ENCODE measurements around the gene RASA4B.
A peak's percentile ranks its signal among the peaks of the same experiment; 100 is the strongest.

The RASA4B gene

DNA sequence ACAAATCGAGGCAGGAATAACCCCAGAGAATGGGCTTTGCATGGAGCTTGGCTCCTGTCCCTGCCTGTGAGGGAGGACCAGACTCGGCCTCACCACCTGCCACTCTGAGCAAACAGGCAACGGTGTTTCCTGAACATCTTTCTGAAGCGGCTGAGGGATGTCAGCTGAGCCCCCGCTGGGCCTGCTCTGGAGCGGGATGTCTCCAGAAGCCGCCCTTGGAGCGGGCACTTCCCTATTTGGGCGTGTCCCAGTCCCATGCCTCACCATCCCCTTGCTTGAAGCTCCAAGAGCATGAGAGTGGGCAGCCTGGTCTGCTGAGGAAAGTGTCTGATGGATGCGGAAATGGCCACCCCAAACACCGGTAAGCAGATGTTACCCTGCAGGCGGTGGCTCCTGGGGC lies 63.1 kb downstream of the RASA4B start:
- DNase-seq (ENCODE audit: low read depth in 2 of 2) = no peak

DNA sequence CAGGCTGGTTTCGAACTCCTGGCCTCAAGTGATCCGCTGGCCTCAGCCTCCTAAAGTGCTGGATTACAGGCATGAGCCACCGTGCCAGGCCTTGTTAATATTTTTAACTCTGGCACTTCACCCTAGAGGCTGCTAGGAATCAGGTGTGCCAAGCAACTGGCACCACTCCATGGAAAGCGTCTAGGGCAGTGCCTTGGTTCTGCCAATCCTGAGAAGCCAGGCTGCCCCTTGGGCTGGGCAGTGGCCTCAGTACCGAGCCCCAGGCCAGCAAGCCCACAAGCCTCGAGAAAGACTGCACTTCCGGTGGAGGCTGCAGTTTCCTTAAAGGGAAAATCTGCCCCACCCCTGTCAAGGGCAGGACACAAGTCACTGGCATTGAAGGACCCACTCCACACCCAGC lies 64.3 kb downstream of the RASA4B start:
- DNase-seq (ENCODE audit: low read depth in 2 of 2) = no peak

DNA sequence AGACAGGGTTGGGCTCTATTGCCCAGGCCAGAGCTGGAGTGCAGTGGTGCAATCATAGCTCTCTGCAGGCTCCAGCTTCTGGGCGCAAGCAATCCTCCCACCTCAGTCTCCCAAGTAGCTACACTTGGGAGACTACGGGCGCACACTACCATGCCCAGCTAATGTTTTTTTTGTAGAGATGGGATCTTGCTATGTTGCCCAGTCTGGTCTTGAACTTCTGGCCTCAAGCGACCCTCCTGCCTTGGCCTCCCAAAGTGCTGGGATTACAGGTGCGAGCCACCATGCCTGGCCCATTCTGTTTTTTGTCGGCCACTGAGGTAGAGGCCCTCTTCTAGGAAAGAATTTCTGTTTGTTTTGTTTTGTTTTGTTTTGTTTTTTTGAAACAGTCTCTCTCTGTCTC lies 65.1 kb downstream of the RASA4B start:
- no peak for DNase-seq (ENCODE audit: low read depth in 2 of 2)

DNA sequence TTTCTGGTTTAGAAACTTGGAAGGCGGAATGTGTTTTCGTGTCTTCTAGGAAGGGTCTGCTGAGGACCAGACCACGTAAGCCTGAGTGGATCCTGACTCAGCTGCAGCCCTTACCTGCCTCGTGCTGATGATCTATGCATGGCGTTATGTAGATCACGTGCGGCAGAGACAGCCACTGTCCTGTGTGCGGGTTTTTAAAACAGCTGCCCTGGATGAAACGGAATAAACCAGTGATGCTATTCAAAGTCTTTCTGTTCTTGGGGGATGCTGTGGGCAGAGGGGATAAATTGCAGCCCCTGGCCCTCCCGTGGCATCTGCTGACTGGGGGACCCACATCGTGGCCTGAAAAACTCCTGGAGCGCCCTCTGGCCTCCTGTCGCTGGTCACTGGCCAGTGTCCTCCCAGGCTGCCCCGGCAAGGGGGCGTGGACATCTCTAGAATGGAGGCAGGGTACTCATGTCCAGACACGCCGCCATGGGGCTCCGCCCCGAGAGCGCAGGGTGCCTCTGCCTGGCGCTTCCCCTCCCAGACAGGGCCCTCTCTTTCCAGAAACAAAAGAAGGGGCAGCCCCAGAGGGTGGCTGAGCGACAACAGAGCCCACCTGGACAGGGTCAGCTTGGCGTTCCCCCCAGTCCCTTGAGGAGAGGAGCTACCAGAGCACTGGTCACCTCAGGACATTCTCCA lies 66.1 kb downstream of the RASA4B start:
- DNase-seq (ENCODE audit: low read depth in 2 of 2) = no peak

DNA sequence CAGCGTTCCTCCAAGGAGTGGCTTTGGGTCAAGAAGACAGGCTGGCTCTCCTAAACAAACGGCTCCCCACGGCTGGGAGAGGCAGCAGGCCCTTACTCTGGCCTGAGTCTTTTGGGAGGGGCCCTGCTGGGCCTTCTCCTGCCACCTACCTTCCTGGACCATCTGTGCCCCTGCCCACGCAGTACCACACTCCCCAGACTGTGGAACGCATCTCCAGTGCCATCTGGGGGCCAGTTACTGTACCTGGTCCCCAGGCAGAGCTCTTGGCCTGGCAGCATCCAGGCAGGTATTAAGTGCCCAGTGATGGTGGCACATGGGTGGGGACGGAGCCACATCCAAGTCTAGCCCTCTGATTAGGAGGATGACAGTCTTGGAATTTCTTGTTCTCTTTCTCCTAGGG lies 67.3 kb downstream of the RASA4B start:
- DNase-seq (ENCODE audit: low read depth in 2 of 2) = peak in 1 of 2 donors; percentile 19

DNA sequence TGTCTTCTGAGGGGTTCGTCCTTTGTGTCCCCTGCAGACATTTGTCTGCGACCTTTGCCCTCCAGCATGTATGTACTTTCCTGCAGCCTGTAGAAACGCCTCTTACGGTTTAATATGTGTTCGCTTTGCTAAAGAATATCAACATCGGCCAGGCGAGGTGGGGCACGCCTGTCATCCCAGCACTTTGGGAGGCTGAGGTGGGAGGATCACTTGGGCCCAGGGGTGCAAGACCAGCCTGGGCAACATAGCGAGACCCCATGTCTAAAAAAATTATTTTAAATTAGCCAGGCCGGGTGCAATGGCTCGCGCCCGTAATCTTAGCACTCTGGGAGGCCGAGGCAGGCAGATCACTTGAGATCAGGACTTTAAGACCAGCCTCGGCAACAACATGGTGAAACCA lies 68.4 kb downstream of the RASA4B start:
- DNase-seq (ENCODE audit: low read depth in 2 of 2) = no peak

DNA sequence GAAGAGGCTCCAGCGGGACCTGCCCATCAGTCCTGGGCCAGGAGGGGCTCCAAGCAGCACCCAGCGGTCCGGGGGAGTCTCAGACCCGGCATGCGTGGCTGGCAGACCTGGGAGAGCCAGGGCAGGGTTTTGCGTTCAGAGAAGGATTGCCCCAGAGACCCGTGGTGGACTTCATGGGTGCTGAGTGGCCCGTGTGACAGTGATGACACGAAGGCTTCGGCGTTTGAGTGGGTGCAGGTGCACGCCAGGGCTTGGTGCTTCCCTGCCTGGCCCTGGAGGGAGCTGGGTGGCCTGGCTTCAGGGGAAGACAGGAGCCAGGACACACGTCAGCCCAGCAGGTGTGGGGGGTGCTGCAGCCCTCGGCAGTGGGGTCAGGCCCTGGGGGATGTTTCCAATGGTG lies 70.3 kb downstream of the RASA4B start:
- DNase-seq (ENCODE audit: low read depth in 2 of 2) = no peak

DNA sequence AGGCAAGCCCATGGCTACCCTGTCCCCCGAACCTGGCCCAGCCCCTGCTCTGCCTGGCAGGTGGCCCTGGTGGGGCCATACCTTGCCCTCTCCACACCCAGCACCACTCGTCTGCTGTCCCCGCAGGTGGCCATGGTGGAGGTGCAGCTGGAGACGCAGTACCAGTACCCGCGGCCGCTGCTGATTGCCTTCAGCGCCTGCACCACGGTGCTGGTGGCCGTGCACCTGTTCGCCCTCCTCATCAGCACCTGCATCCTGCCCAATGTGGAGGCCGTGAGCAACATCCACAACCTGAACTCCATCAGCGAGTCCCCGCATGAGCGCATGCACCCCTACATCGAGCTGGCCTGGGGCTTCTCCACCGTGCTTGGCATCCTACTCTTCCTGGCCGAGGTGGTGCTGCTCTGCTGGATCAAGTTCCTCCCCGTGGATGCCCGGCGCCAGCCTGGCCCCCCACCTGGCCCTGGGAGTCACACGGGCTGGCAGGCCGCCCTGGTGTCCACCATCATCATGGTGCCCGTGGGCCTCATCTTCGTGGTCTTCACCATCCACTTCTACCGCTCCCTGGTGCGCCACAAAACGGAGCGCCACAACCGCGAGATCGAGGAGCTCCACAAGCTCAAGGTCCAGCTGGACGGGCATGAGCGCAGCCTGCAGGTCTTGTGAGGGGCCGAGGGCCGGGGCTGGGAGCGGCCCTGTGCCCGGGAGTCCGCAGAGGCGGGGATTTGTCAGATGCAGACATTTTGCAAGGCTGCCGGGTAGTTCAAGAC lies 71.0 kb downstream of the RASA4B start:
- DNase-seq (ENCODE audit: low read depth in 2 of 2) = no peak

DNA sequence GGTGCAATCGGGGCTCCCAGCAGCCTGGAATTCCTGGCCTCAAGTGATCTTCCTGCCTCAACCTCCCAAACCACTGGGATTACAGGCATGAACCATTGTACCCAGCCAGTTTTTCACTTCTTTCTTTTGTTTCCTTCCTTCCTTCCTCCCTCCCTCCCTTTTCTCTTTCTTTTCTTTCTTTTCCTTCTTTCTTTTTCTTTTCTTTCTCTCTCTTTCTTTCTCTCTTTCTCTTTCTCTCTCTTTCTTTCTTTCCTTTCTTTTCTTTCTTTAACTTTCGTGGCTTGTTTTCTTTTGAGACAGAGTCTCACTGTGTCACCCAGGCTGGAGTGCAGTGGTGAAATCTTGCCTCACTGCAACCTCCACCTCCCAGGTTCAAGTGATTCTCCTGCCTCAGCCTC lies 71.9 kb downstream of the RASA4B start:
- no peak for DNase-seq (ENCODE audit: low read depth in 2 of 2)

DNA sequence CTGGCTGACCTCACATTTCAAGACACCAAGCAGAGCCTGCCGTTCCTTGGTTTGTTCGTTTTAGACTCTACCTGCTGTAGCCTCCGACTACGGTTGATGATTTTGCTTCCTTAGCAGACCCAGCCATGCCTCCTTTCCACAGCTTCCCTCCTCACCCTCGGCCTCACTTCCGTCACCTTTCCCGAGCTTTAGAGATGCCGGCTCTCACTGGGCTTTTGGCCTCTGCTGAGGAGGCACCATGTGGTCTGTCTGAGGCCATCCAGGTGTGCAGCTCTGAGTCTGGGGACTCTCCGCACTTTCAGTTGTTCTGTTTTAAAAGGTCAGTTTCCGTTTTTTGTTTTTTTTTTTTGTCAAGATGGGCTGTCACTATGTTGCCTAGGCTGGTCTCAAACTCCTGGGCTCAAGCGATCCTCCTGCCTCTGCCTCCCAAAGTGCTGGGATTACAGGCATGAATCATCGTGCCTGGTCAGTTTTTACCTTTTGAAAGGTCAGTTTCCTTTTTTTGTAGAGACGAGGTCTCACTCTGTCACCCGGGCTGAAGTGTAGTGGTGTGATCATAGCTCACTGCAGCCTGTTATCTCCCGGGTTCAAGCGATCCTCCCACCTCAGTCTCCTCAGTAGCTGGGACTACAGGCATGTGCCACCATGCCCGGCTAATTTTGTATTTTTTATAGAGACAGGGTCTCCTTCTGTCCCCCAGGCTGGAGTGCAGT lies 72.5 kb downstream of the RASA4B start:
- no peak for DNase-seq (ENCODE audit: low read depth in 2 of 2)

DNA sequence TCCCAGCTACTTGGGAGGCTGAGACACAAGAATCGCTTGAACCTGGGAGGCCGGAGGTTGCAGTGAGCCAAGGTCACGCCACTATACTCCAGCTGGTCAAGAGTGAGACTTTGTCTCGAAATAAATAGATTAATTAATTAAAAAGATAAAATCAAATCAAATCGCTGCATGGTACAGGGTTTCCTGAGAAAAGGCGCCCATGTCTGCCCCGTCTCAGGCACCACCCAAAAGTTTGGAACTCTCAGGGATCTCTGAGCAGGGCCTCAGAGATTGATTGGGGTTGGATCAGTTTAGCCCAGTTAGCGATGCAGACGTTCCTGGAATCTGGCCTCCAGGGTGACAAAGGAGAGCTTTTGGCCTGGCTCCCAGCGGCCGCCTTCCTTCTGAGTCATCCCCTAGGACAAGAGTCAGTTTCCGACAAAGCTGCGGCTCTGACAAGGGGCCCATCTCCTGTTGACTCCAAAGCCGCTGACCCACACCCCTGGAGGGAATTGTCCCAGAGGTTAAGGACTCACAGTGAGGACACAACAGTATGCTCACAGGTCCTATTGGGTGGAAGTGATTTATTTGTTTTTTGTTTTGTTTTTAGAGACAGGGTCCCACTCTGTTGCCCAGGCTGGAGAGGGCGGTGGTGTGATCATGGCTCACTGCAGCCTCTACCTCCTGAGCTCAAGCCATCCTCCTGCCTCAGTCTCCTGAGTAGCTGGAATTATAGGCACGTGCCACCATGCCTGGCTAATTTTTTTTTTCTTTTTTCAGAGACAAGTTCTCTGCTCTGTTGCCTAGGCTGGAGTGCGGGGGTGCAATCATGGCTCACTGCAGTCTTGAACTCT lies 77.4 kb downstream of the RASA4B start:
- DNase-seq (ENCODE audit: low read depth in 2 of 2) = no peak

DNA sequence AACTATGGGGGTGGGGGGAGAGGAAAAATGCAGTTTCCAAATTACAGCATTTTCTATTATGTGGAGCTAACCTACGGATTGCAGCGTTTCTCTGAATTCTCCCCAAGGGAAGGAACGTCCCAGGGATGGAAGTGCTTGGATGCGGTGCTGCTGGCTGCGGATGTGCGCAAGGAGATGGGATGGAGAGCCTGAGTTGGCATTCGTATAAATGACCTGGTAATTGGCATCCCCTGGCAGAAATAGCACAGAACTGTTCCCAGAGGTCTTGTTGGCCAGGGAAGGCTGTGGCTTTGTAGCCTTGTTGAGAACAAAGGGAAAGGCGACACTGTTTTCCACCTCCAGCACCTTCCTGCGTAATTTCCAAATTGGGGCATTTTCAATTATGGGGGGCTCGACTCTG lies 81.5 kb downstream of the RASA4B start:
- DNase-seq (ENCODE audit: low read depth in 2 of 2) = no peak

DNA sequence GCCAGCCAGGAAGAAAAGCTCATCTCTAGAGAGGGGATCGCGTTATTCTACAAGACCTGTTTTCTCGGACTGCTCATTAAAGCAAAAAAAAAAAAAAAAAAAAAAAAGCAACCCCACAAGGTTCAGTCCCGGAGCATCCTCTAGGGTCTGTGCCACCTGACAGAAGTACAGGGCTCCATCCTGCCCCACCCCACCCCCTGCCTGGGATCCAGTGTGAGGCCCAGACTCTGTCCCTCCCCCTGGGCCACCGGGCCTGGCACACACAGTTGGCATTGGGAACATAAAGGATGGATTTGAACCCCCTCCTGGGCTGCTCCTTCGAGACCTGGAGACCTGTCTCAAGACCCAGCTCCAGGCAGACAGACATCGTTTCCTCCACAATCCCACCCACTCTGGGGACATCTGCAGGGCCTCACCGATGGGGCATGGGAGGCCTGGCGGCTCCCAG lies 83.5 kb downstream of the RASA4B start:
- no peak for DNase-seq (ENCODE audit: low read depth in 2 of 2)

DNA sequence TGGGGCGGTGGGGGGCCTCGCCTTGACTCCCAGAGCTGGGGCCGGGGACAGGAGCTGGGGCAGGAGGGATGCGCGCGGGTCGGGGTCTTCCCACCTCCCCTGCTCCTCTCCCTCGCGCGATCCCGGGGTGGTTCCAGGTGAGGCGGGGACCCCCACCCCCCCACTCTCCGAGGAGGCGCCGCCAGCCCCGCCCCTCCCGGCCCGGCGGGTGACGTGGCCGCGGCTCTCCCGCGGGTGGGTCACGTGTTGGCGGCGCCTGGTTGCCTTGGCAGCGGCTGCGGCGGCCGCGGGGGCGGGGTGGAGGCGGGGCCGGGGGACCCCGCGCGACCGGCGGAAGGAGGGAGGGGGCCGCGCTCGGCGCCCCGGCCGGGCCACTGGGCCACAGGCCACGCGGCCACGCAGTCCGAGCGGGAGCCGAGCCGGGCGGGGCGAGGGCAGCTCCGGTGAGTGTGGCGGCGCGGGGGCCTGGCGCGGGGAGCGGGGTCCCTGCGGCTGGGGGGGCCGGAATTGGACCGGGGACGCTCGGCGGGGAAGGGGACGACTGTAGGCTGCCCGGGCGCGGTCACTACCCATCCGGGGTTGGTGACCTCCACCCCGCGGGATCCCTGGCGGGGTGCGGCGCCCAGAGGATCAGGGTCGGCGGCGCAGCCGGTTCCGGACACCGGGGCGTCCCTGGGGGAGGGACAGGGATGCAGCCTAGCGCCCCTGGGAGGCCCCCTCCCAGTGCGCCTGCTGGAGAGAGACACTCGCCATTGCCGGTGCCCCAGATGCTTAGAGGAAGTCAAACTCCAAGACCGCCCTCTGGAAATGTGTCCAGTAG lies 84.1 kb downstream of the RASA4B start, which contains the start of gene ORAI2:
TSS of gene ORAI2 (plus strand) at position 357 of the 820 bp plus-strand sequence. CDS start 5,382 bp downstream, outside the sequence.
- DNase-seq (ENCODE audit: low read depth in 2 of 2) = peak; percentile 82 to 84

All from stimulated activated CD8-positive, alpha-beta memory T cell treated with anti-CD3 and anti-CD28 coated beads, Interleukin-2, amount 100 ng/mL, for 1 hour (primary cell).